ENCODE results near the gene ALKBH2. TPM values are rescaled to one million over a fixed set of nuclear protein-coding genes. Genes with fewer than 3 reads are reported as not detected.

Gene ALKBH2
- total RNA-seq, 2 donors from 2014 or later, result 15.3 to 21.9 TPM

GRCh38 chr12:109120557-109120956, 27.3 kb upstream of the ALKBH2 start:
- Histone ChIP-seq H3K36me3 (no peaks in the 10 kb centered on the region), H3K4me3 (no peak overlapping the region), H3K9me3 (no peaks in the 10 kb centered on the region), H3K4me1 (ENCODE audit: control insufficient read depth in 1 of 2, low read depth in 2 of 2) (peaks cover 4 to 15% of the 10 kb centered on the region in 2 donors), H3K27me3 (replicated peaks; ENCODE audit: insufficient read depth) (no peaks in the 10 kb centered on the region), H3K27ac (no peak overlapping the region)
- TF ChIP-seq CTCF (IDR thresholded peaks at IDR 0.05), result no peak
- ATAC-seq (ENCODE audit: insufficient number of reproducible peaks, low FRiP score, low read depth), result no peak
- DNase-seq (ENCODE audit: low spot score), result no peak

- no peak overlapping the region for H3K4me3 ChIP-seq
- H3K36me3 ChIP-seq, result no peaks in the 10 kb centered on the region
- no peak overlapping the region for H3K27ac ChIP-seq
- no peaks in the 10 kb centered on the region for H3K9me3 ChIP-seq
- TF ChIP-seq CTCF (IDR thresholded peaks at IDR 0.05), result no peak
- H3K27me3 ChIP-seq (replicated peaks; ENCODE audit: insufficient read depth), result no peaks in the 10 kb centered on the region
- ATAC-seq (ENCODE audit: insufficient number of reproducible peaks, low FRiP score, low read depth) (no peak), DNase-seq (ENCODE audit: low spot score) (no peak)
- peaks cover 7 to 18% of the 10 kb centered on the region in 2 donors for H3K4me1 ChIP-seq (ENCODE audit: control insufficient read depth in 1 of 2, low read depth in 2 of 2)
Observed at GRCh38 chr12:109120095-109120494, 26.8 kb upstream of the ALKBH2 start.

GRCh38 chr12:109116611-109116949, 23.3 kb upstream of the ALKBH2 start:
- ATAC-seq (ENCODE audit: insufficient number of reproducible peaks, low FRiP score, low read depth) (no peak), DNase-seq (ENCODE audit: low spot score) (no peak)
- Histone ChIP-seq H3K4me1 (ENCODE audit: control insufficient read depth in 1 of 2, low read depth in 2 of 2) (peaks cover 15 to 43% of the 10 kb centered on the region in 2 donors), H3K27me3 (replicated peaks; ENCODE audit: insufficient read depth) (no peaks in the 10 kb centered on the region), H3K4me3 (no peak overlapping the region), H3K36me3 (no peaks in the 10 kb centered on the region), H3K27ac (peak overlapping the region in 1 of 2 donors; percentile 26), H3K9me3 (no peaks in the 10 kb centered on the region)
- TF ChIP-seq CTCF (IDR thresholded peaks at IDR 0.05), result no peak

- Histone ChIP-seq H3K27ac (peak within 1 kb of the TSS in 1 of 2 donors; percentile 26), H3K27me3 (replicated peaks; ENCODE audit: insufficient read depth) (no peaks in the 10 kb centered on the region), H3K36me3 (no peaks in the 10 kb centered on the region), H3K4me3 (no peak within 1 kb of the TSS), H3K9me3 (no peaks in the 10 kb centered on the region), H3K4me1 (ENCODE audit: control insufficient read depth in 1 of 2, low read depth in 2 of 2) (peaks cover 15 to 43% of the 10 kb centered on the region in 2 donors)
- DNase-seq (ENCODE audit: low spot score), result no peak
- TF ChIP-seq CTCF (IDR thresholded peaks at IDR 0.05), result no peak
- no peak for ATAC-seq (ENCODE audit: insufficient number of reproducible peaks, low FRiP score, low read depth)
Observed at GRCh38 chr12:109115758-109116610, 22.7 kb upstream of the ALKBH2 start, which contains the start of gene ACACB. ACACB (plus strand) TSS chr12:109116587; CDS start chr12:109139406, 22,819 bp downstream.

GRCh38 chr12:109115404-109115757, 22.1 kb upstream of the ALKBH2 start:
- no peaks in the 10 kb centered on the region for H3K36me3 ChIP-seq
- ATAC-seq (ENCODE audit: insufficient number of reproducible peaks, low FRiP score, low read depth) (no peak), DNase-seq (ENCODE audit: low spot score) (no peak)
- H3K9me3 ChIP-seq, result no peaks in the 10 kb centered on the region
- H3K4me1 ChIP-seq (ENCODE audit: control insufficient read depth in 1 of 2, low read depth in 2 of 2), result peaks cover 15 to 46% of the 10 kb centered on the region in 2 donors
- no peak for TF ChIP-seq CTCF (IDR thresholded peaks at IDR 0.05)
- H3K27me3 ChIP-seq (replicated peaks; ENCODE audit: insufficient read depth), result no peaks in the 10 kb centered on the region
- peak overlapping the region in 1 of 2 donors; percentile 26 for H3K27ac ChIP-seq
- no peak overlapping the region for H3K4me3 ChIP-seq

Data from thoracic aorta (tissue), 2 donors.